Measurements from ENCODE around the gene RDH12. TPM values are rescaled to one million over a fixed set of nuclear protein-coding genes. Genes with fewer than 3 reads are reported as not detected.

Gene RDH12
- total RNA-seq, 1 experiment from 2014 or later, result not detected

DNA sequence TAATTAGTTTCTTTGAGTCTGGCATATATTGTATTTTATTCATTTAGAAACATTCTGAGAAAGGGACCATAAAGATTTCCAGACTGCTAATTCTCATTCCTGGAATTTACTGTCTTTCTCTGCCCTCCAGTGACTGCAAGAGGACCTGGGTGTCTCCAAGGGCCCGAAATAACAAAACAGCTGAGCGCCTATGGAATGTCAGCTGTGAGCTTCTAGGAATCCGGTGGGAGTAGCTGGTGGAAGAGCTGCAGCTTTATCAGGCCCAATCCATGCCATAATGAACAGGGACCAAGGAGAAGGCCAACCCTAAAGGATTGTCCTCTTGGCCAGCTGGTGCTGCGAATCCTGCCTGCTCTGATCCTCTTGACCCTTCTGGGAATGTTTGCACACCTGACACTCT is 31.9 kb downstream of the RDH12 start:
- H3K27me3 ChIP-seq (replicated peaks; ENCODE audit: insufficient read depth, low read depth, low read length, poor library complexity), result no peaks in the 10 kb centered on the region
- BruUV-seq (replicated peaks), result no TSS peak
- POLR2A ChIA-PET (ENCODE audit: low non-redundant PET), result no interaction called here
- CTCF ChIA-PET, result no interaction called here
- H3K9me3 ChIP-seq (ENCODE audit: low read depth, low read length, poor library complexity, severe bottlenecking), result no peaks in the 10 kb centered on the region
- DNase-seq (ENCODE audit: low spot score), result no peak
- H3K4me3 ChIP-seq (ENCODE audit: low read depth, low read length, poor library complexity, severe bottlenecking), result no peak overlapping the region
- no peak for TF ChIP-seq EZH2 (IDR thresholded peaks at IDR 0.05; ENCODE audit: borderline replicate concordance, low read depth, low read length, poor library complexity, severe bottlenecking)
- TF ChIP-seq, protein P1, sequence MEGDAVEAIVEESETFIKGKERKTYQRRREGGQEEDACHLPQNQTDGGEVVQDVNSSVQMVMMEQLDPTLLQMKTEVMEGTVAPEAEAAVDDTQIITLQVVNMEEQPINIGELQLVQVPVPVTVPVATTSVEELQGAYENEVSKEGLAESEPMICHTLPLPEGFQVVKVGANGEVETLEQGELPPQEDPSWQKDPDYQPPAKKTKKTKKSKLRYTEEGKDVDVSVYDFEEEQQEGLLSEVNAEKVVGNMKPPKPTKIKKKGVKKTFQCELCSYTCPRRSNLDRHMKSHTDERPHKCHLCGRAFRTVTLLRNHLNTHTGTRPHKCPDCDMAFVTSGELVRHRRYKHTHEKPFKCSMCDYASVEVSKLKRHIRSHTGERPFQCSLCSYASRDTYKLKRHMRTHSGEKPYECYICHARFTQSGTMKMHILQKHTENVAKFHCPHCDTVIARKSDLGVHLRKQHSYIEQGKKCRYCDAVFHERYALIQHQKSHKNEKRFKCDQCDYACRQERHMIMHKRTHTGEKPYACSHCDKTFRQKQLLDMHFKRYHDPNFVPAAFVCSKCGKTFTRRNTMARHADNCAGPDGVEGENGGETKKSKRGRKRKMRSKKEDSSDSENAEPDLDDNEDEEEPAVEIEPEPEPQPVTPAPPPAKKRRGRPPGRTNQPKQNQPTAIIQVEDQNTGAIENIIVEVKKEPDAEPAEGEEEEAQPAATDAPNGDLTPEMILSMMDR (conservative IDR thresholded peaks at IDR 0.05; ENCODE audit: low read depth, low read length), result no peak
- intact Hi-C loops (cut with micrococcal nuclease; ENCODE audit: unreplicated experiment), result no loop called here
- H3K27ac ChIP-seq (ENCODE audit: low read depth, low read length, poor library complexity, severe bottlenecking), result no peak overlapping the region
- H3K36me3 ChIP-seq (ENCODE audit: insufficient read depth, low read length, poor library complexity, severe bottlenecking), result no peaks in the 10 kb centered on the region
- no peaks in the 10 kb centered on the region for H3K4me1 ChIP-seq (ENCODE audit: insufficient read depth, low read length, poor library complexity, severe bottlenecking)

DNA sequence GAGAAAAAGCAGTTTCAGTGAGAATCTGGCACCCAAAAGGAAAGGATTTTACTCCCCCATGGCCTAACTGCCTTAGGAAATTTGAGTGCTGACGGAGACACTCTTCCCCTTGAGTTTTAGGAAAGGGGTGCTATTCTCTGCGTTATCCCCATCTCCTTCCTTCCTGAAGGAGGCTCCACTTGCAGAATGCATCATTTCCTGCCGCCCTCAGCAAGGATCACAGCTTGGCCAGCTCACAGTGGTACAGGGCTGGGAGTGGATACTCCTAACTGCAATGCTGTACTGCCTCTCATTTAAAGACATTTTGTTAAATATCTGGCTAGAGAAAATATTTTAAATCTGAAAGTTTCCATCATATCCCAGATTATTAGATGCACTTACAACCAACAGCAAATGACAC is 33.0 kb downstream of the RDH12 start:
- BruUV-seq (replicated peaks), result no TSS peak
- DNase-seq (ENCODE audit: low spot score), result no peak

DNA sequence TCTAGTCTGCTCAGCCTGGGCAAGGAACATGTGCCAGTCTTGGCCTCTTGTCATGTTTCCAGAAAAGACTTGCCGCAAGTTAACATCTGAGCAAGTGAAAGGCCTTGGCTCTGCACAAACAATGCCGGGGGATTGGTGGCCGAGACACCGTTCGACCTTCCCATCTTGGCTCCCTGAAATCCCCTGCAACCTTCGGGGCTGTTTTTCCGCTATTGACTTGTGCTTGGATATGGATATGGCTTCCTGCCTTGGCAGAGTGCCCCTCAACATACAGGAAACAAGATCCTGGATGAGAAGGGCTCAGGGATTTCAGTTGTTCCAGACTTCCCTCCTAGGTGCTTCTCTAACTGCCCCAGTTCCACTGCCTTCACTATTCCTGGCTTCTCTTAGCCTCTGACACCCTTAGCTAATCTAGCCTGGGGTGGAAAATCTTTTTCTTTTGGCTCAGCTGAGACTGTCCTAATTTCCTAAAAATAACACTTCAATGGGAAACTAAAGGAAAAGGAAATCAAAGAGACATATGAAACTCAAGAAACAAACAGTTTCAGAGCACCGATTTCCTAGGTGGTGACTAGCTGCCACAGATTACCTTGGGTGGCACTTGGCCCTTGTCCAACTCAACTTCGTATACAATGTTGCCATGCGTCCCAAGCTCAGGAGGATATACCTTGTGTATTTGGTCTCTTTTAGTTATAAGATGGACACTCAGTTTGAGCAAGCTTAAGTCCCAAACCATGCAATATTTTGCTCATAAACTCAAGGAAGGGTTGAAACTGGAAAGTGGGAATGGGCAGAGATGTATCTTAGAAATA is 33.9 kb downstream of the RDH12 start:
- no peak for TF ChIP-seq EZH2 (IDR thresholded peaks at IDR 0.05; ENCODE audit: borderline replicate concordance, low read depth, low read length, poor library complexity, severe bottlenecking)
- TF ChIP-seq, protein P1 (conservative IDR thresholded peaks at IDR 0.05; ENCODE audit: low read depth, low read length), result no peak
- intact Hi-C loops (cut with micrococcal nuclease; ENCODE audit: unreplicated experiment), result no loop called here
- Histone ChIP-seq H3K4me1 (ENCODE audit: insufficient read depth, low read length, poor library complexity, severe bottlenecking) (no peaks in the 10 kb centered on the region), H3K36me3 (ENCODE audit: insufficient read depth, low read length, poor library complexity, severe bottlenecking) (no peaks in the 10 kb centered on the region), H3K9me3 (ENCODE audit: low read depth, low read length, poor library complexity, severe bottlenecking) (no peaks in the 10 kb centered on the region), H3K27me3 (replicated peaks; ENCODE audit: insufficient read depth, low read depth, low read length, poor library complexity) (no peaks in the 10 kb centered on the region), H3K27ac (ENCODE audit: low read depth, low read length, poor library complexity, severe bottlenecking) (no peak overlapping the region), H3K4me3 (ENCODE audit: low read depth, low read length, poor library complexity, severe bottlenecking) (no peak overlapping the region)
- ChIA-PET CTCF (no interaction called here), POLR2A (ENCODE audit: low non-redundant PET) (no interaction called here)
- DNase-seq (ENCODE audit: low spot score), result no peak
- BruUV-seq (replicated peaks), result no TSS peak

More for the DNA sequence above, 33.0 kb downstream of the RDH12 start:
- TF ChIP-seq, protein P1 (conservative IDR thresholded peaks at IDR 0.05; ENCODE audit: low read depth, low read length), result no peak
- TF ChIP-seq EZH2 (IDR thresholded peaks at IDR 0.05; ENCODE audit: borderline replicate concordance, low read depth, low read length, poor library complexity, severe bottlenecking), result no peak
- H3K27ac ChIP-seq (ENCODE audit: low read depth, low read length, poor library complexity, severe bottlenecking), result no peak overlapping the region
- CTCF ChIA-PET, result no interaction called here
- intact Hi-C loops (cut with micrococcal nuclease; ENCODE audit: unreplicated experiment), result no loop called here
- POLR2A ChIA-PET (ENCODE audit: low non-redundant PET), result no interaction called here
- no peaks in the 10 kb centered on the region for H3K36me3 ChIP-seq (ENCODE audit: insufficient read depth, low read length, poor library complexity, severe bottlenecking)
- H3K9me3 ChIP-seq (ENCODE audit: low read depth, low read length, poor library complexity, severe bottlenecking), result no peaks in the 10 kb centered on the region
- no peaks in the 10 kb centered on the region for H3K4me1 ChIP-seq (ENCODE audit: insufficient read depth, low read length, poor library complexity, severe bottlenecking)
- H3K4me3 ChIP-seq (ENCODE audit: low read depth, low read length, poor library complexity, severe bottlenecking), result no peak overlapping the region
- H3K27me3 ChIP-seq (replicated peaks; ENCODE audit: insufficient read depth, low read depth, low read length, poor library complexity), result no peaks in the 10 kb centered on the region

Data from A673 (cell line).